ENCODE data around the gene LRIT2.
"Not testable (repeated sequence)": the region's sequence is repeated elsewhere in the genome, so short reads cannot be mapped to it uniquely, and the experiment has no call there.

The LRIT2 gene

GRCh38 chr10:84172467-84173356, 52.6 kb downstream of the LRIT2 start:
- POLR2A ChIA-PET = no interaction called here
- no peak overlapping the region for H3K4me3 ChIP-seq (ENCODE audit: low read depth, low read length)
- DNase-seq (ENCODE audit: low read depth, low spot score) = no peak
- CTCF ChIA-PET = no interaction called here
- no peak for TF ChIP-seq CTCF (IDR thresholded peaks at IDR 0.05; ENCODE audit: insufficient read depth, low read length, missing control alignments)

GRCh38 chr10:84171700-84172466, 53.5 kb downstream of the LRIT2 start:
- POLR2A ChIA-PET; H3K4me3 ChIP-seq (ENCODE audit: low read depth, low read length); DNase-seq (ENCODE audit: low read depth, low spot score); CTCF ChIA-PET: not testable (repeated sequence)

- DNase-seq (ENCODE audit: low read depth, low spot score); CTCF ChIA-PET; POLR2A ChIA-PET; H3K4me3 ChIP-seq (ENCODE audit: low read depth, low read length): not testable (repeated sequence)
Measured at GRCh38 chr10:84171237-84171636, 54.1 kb downstream of the LRIT2 start.
